Gastrocnemius medialis (tissue), 4 donors: ENCODE results near the gene CLIP4. TPM values are rescaled to one million over a fixed set of nuclear protein-coding genes. Genes with fewer than 3 reads are reported as not detected.

Experiments used
- ATAC-seq, 2 donors: fragments of 150-250 bp; one replicate each; pipeline ENCODE4 v1.9.1; 2016
- DNase-seq, 2 donors: peaks; one replicate each; pipeline ENCODE4 v3.0.0-alpha.2; 2019
- H3K27ac ChIP-seq, 4 donors: fragments of 200-600 bp; sonication (generic); 1 replicate in 1 of 4; 2 replicates in 3 of 4; pipeline ENCODE4 v1.5.1; 2016 to 2018; ENCODE audit warnings: mild to moderate bottlenecking in 2 of 4, moderate library complexity in 1 of 4
- H3K27me3 ChIP-seq, 3 donors: fragments of 200-600 bp; sonication (generic) in 2 of 3; 1 replicate in 1 of 3; 2 replicates in 2 of 3; pipeline versions ENCODE4 v1.5.1 to v1.6.0; 2016 to 2019; ENCODE audit warnings: mild to moderate bottlenecking in 1 of 3, moderate library complexity in 1 of 3
- H3K36me3 ChIP-seq, 2 donors: fragments of 200-600 bp; sonication (generic) in 1 of 2; one replicate each; pipeline ENCODE4 v1.5.1; 2017 to 2018
- H3K4me1 ChIP-seq, 2 donors: fragments of 200-600 bp; sonication (generic) in 1 of 2; one replicate each; pipeline ENCODE4 v1.5.1; 2016 to 2017; ENCODE audit warnings: mild to moderate bottlenecking in 2 of 2
- H3K4me3 ChIP-seq, 4 donors: fragments of 200-600 bp; sonication (generic) in 3 of 4; 1 replicate in 1 of 4; 2 replicates in 3 of 4; pipeline ENCODE4 v1.5.1; 2016 to 2019; ENCODE audit warnings: mild to moderate bottlenecking in 2 of 4
- H3K9me3 ChIP-seq, 3 donors: fragments of 200-600 bp; sonication (generic) in 2 of 3; 1 replicate in 1 of 3; 2 replicates in 2 of 3; pipeline ENCODE4 v1.5.1; 2016 to 2019
- POLR2A ChIP-seq, 2 donors: fragments of 450-650 bp; IDR thresholded peaks; one replicate each; pipeline ENCODE4 v1.6.1; 2017; ENCODE audit warnings: antibody characterized with exemption in 2 of 2, mild to moderate bottlenecking in 2 of 2, moderate library complexity in 2 of 2
- in situ Hi-C, 4 donors: fragments of 200-750 bp; cut with MboI; loops; one replicate each; pipeline versions ENCODE4 v1.15.0 to v1.8.0; 2017; ENCODE audit warnings: low sequenced_read_pairs in 4 of 4
- intact Hi-C: fragments of 100-400 bp; cut with DNase I; formaldehyde crosslinking; loops from one replicate; pipeline ENCODE4 v1.15.1; 2023; ENCODE audit warnings: low total_unique reads
- total RNA-seq, 4 donors: library from RNA; depleted of rRNA; stranded (reverse); fragments of >200 nt; gene quantifications; one replicate each; pipeline versions ENCODE4 v1.1.0 to v1.2.3, GENCODE V29; 2016
- TF ChIP-seq, protein P1 (sequence below), 5 experiments: fragments of 450-650 bp in 3 of 5; fragments of 200-600 bp in 2 of 5; sonication (generic) in 2 of 5; IDR thresholded peaks in 4 of 5; conservative IDR thresholded peaks in 1 of 5; 1 replicate in 4 of 5; 2 replicates in 1 of 5; pipeline ENCODE4 v1.5.1; 2016 to 2019; ENCODE audit warnings: antibody characterized with exemption in 5 of 5, mild to moderate bottlenecking in 3 of 5, moderate library complexity in 3 of 5

CLIP4 gene
- total RNA-seq, 4 donors from 2014 or later, result 200 to 422 (median 265) TPM

DNA sequence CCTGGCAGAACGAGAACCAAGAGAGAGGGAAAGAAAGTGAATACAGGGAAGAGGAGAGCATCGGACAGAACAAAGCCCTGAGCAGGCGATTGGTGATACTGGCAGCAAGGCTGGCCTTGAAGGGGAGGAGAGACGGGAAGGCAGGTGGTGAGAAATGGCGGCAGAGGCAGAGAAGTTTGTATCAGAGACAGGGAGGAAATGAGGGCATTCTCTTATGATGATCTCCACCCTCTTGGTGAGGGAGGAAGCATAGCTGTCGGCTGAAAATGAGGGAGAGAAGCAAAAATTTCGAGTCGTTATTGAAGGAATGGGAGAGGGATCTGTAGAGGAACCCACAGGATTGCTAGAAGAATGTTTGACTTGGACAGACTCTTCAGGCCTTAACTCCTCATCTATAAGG lies 80.6 kb downstream of the CLIP4 start:
- peak in 1 of 2 donors; percentile 17 for ATAC-seq
- in situ Hi-C loops (loop anchor here (5.0 to 25.0 kb wide), 3 partner anchors 231 to 383 kb away; partner anchors contain the start of gene SPDYA (in 3 of the 4)), intact Hi-C loops (loop anchor here (5.0 kb wide), 2 partner anchors 33 to 88 kb away; no protein-coding TSS in a partner anchor)
- Histone ChIP-seq H3K9me3 (no peaks in the 10 kb centered on the region), H3K36me3 (no peaks in the 10 kb centered on the region), H3K27me3 (no peaks in the 10 kb centered on the region), H3K4me1 (no peaks in the 10 kb centered on the region), H3K27ac (no peak overlapping the region), H3K4me3 (no peak overlapping the region)
- DNase-seq, result no peak
- TF ChIP-seq, protein P1, sequence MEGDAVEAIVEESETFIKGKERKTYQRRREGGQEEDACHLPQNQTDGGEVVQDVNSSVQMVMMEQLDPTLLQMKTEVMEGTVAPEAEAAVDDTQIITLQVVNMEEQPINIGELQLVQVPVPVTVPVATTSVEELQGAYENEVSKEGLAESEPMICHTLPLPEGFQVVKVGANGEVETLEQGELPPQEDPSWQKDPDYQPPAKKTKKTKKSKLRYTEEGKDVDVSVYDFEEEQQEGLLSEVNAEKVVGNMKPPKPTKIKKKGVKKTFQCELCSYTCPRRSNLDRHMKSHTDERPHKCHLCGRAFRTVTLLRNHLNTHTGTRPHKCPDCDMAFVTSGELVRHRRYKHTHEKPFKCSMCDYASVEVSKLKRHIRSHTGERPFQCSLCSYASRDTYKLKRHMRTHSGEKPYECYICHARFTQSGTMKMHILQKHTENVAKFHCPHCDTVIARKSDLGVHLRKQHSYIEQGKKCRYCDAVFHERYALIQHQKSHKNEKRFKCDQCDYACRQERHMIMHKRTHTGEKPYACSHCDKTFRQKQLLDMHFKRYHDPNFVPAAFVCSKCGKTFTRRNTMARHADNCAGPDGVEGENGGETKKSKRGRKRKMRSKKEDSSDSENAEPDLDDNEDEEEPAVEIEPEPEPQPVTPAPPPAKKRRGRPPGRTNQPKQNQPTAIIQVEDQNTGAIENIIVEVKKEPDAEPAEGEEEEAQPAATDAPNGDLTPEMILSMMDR (IDR thresholded peaks at IDR 0.05 in 4 of 5, conservative IDR thresholded peaks at IDR 0.05 in 1 of 5), result no peak
- TF ChIP-seq POLR2A (IDR thresholded peaks at IDR 0.05), result no peak

DNA sequence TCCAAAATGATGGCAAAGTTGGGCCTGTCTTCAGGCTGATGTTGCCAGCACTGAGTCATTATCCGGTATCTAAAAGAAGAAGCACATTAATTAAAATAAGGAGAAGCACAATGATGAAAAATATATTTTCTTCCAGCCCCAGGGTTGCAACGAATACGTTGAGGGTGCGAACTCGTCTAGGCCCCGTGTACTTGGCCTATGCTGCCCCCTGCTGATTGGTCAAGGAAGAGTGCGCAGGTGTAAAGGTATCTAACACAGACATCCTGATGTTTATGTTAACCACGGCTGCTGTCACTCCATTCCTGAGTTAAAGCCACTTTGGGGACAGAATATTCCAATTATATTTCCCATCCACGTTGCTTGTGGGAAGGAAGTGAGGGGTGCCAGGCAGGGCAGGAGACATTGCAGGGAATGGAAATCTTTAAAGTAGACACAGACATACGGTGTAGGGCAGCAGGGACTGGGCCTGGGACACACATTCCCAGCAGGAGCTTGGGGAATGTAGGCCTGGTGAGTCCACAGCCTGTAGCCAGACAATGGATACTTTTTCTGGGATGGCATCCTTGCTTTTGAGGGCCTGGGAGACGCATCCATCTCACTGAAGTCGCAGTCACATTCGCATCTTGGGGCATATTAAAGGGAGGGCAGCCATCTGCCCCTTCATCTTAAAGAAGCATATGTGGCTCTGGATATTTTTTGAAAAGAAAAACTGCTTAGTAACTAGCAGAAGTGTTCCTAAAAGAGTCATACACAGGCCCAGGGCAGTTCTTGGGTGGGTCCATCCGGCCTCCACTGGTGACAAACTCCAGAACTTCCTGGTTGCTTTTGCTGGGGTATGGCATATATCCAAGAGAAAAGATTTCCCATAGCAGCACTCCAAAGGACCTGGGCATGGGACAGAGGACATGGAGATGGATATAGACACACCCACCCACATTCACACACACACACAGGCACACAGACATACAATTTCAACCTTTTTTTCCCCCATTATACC lies 81.9 kb downstream of the CLIP4 start:
- no peak overlapping the region for H3K4me3 ChIP-seq
- DNase-seq (peak; percentile 45 to 55), ATAC-seq (peak; percentile 78)
- no peaks in the 10 kb centered on the region for H3K36me3 ChIP-seq
- H3K27ac ChIP-seq, result no peak overlapping the region
- in situ Hi-C loops (loop anchor here (5.0 to 25.0 kb wide), 3 partner anchors 232 to 385 kb away; partner anchors contain the start of gene SPDYA (in 3 of the 4)), intact Hi-C loops (loop anchor here (1.0 to 5.0 kb wide), 3 partner anchors 35 to 376 kb away; no protein-coding TSS in a partner anchor)
- H3K27me3 ChIP-seq, result no peaks in the 10 kb centered on the region
- TF ChIP-seq, protein P1 (IDR thresholded peaks at IDR 0.05 in 4 of 5, conservative IDR thresholded peaks at IDR 0.05 in 1 of 5), result peak; percentile 71 to 85 (median 80)
- no peak for TF ChIP-seq POLR2A (IDR thresholded peaks at IDR 0.05)
- no peaks in the 10 kb centered on the region for H3K4me1 ChIP-seq
- no peaks in the 10 kb centered on the region for H3K9me3 ChIP-seq

DNA sequence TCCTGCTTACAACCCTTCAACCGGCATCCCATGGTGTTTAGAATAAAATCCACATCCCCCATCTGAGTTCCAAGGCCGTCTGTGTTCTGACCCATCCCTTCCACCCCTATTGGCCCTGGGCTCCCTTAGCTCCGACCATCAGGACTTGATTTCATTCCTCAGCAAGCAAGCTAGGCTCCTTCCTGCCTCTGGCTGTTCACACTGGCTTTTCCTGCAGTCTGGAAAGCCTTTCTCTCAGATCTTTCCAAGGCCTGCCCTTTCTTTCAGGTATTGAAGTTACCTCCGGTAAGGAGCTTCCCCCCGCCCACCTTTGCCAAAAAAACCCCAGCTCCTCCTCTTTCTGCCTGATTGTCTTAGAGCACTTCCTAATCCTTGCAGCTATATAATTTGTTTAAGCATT lies 86.8 kb downstream of the CLIP4 start:
- Histone ChIP-seq H3K4me1 (no peaks in the 10 kb centered on the region), H3K36me3 (no peaks in the 10 kb centered on the region), H3K9me3 (no peaks in the 10 kb centered on the region), H3K4me3 (no peak overlapping the region), H3K27me3 (no peaks in the 10 kb centered on the region), H3K27ac (no peak overlapping the region)
- intact Hi-C loops, result no loop called here
- ATAC-seq, result no peak
- no peak for DNase-seq
- in situ Hi-C loops, result loop anchor here in 1 of 4 donors (5.0 kb wide), 1 partner anchor 245 kb away; no protein-coding TSS in a partner anchor
- no peak for TF ChIP-seq POLR2A (IDR thresholded peaks at IDR 0.05)
- TF ChIP-seq, protein P1 (IDR thresholded peaks at IDR 0.05 in 4 of 5, conservative IDR thresholded peaks at IDR 0.05 in 1 of 5), result no peak

DNA sequence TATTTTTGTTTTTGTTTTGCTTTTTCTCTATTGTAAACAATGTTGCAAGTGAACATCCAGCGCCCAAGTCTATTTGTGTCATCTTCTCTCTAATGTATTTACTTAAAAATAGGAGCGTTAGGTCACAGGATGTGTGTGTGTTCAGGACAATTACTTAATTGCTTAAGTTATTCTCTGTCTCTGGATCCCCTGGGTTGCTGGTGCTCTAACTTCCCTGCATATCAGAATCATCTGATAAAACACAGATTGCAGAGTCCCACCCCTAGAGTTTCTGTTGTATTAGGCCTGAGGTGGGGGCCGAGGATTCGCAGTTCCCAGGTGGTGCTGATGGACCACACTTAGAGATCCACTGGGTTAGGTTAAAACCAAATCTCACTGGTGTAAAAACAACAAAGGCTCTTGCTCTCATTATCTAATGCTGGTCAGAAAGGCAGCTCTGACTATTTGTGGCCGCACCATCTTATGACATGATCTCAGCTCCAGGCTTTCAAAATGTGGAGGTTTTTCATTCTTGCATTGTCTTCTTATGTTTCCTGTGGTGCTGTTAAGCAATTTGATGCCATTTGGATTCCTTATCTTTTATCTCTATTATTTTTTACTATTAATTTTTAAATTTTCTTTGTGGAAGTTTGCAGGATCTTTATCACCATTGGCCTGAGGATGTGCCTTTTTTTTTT lies 87.7 kb downstream of the CLIP4 start:
- no peak for DNase-seq
- intact Hi-C loops, result no loop called here
- TF ChIP-seq POLR2A (IDR thresholded peaks at IDR 0.05), result no peak
- TF ChIP-seq, protein P1 (IDR thresholded peaks at IDR 0.05 in 4 of 5, conservative IDR thresholded peaks at IDR 0.05 in 1 of 5), result no peak
- H3K9me3 ChIP-seq, result no peaks in the 10 kb centered on the region
- in situ Hi-C loops, result loop anchor here in 1 of 4 donors (5.0 kb wide), 1 partner anchor 246 kb away; no protein-coding TSS in a partner anchor
- no peaks in the 10 kb centered on the region for H3K27me3 ChIP-seq
- no peak overlapping the region for H3K4me3 ChIP-seq
- H3K27ac ChIP-seq, result no peak overlapping the region
- no peaks in the 10 kb centered on the region for H3K4me1 ChIP-seq
- no peak for ATAC-seq
- H3K36me3 ChIP-seq, result no peaks in the 10 kb centered on the region
